Measurements from ENCODE around the gene ZBTB20. TPM values are rescaled to one million over a fixed set of nuclear protein-coding genes. Genes with fewer than 3 reads are reported as not detected.

ZBTB20 gene
- total RNA-seq, 2 donors from 2014 or later = 111 to 189 TPM

- no peaks in the 10 kb centered on the region for H3K4me1 ChIP-seq (replicated peaks)
- no peak for DNase-seq (ENCODE audit: low spot score)
- H3K27ac ChIP-seq = no peak overlapping the region
- H3K9me3 ChIP-seq = no peaks in the 10 kb centered on the region
- TF ChIP-seq POLR2A (IDR thresholded peaks at IDR 0.05) = no peak
- TF ChIP-seq, protein P1, sequence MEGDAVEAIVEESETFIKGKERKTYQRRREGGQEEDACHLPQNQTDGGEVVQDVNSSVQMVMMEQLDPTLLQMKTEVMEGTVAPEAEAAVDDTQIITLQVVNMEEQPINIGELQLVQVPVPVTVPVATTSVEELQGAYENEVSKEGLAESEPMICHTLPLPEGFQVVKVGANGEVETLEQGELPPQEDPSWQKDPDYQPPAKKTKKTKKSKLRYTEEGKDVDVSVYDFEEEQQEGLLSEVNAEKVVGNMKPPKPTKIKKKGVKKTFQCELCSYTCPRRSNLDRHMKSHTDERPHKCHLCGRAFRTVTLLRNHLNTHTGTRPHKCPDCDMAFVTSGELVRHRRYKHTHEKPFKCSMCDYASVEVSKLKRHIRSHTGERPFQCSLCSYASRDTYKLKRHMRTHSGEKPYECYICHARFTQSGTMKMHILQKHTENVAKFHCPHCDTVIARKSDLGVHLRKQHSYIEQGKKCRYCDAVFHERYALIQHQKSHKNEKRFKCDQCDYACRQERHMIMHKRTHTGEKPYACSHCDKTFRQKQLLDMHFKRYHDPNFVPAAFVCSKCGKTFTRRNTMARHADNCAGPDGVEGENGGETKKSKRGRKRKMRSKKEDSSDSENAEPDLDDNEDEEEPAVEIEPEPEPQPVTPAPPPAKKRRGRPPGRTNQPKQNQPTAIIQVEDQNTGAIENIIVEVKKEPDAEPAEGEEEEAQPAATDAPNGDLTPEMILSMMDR (IDR thresholded peaks at IDR 0.05) = no peak
- no peak for TF ChIP-seq POLR2AphosphoS5 (IDR thresholded peaks at IDR 0.05)
- no peaks in the 10 kb centered on the region for H3K27me3 ChIP-seq (replicated peaks; ENCODE audit: insufficient read depth)
- WGBS = 52% methylated on average over 1 of the region's 1 CpG
- H3K36me3 ChIP-seq = no peaks in the 10 kb centered on the region
- no peak overlapping the region for H3K4me3 ChIP-seq
- intact Hi-C loops (cut with DNase I) = loop anchor here (10.0 kb wide), 2 partner anchors 338 to 798 kb away; no protein-coding TSS in a partner anchor
These were observed 15.7 kb upstream of the ZBTB20 start for GRCh38 chr3:115162759-115163158.

- intact Hi-C loops (cut with DNase I) = loop anchor here (10.0 kb wide), 2 partner anchors 337 to 797 kb away; no protein-coding TSS in a partner anchor
- WGBS = 46% methylated on average over 1 of the region's 1 CpG
- Histone ChIP-seq H3K4me1 (replicated peaks) (no peaks in the 10 kb centered on the region), H3K27ac (no peak overlapping the region), H3K4me3 (no peak overlapping the region), H3K36me3 (no peaks in the 10 kb centered on the region), H3K9me3 (no peaks in the 10 kb centered on the region), H3K27me3 (replicated peaks; ENCODE audit: insufficient read depth) (no peaks in the 10 kb centered on the region)
- no peak for DNase-seq (ENCODE audit: low spot score)
- TF ChIP-seq, protein P1 (IDR thresholded peaks at IDR 0.05) = no peak
- TF ChIP-seq POLR2A (IDR thresholded peaks at IDR 0.05) (no peak), POLR2AphosphoS5 (IDR thresholded peaks at IDR 0.05) (no peak)
These were observed 14.8 kb upstream of the ZBTB20 start for GRCh38 chr3:115161866-115162265.

- no peak for DNase-seq (ENCODE audit: low spot score)
- TF ChIP-seq POLR2A (IDR thresholded peaks at IDR 0.05) = no peak
- TF ChIP-seq, protein P1 (IDR thresholded peaks at IDR 0.05) = no peak
- TF ChIP-seq POLR2AphosphoS5 (IDR thresholded peaks at IDR 0.05) = no peak
- H3K27me3 ChIP-seq (replicated peaks; ENCODE audit: insufficient read depth) = no peaks in the 10 kb centered on the region
- intact Hi-C loops (cut with DNase I) = loop anchor here (10.0 kb wide), 2 partner anchors 336 to 796 kb away; no protein-coding TSS in a partner anchor
- no peaks in the 10 kb centered on the region for H3K4me1 ChIP-seq (replicated peaks)
- H3K27ac ChIP-seq = no peak overlapping the region
- no peaks in the 10 kb centered on the region for H3K36me3 ChIP-seq
- 99% methylated on average over 4 of the region's 4 CpGs for WGBS
- H3K4me3 ChIP-seq = no peak overlapping the region
- H3K9me3 ChIP-seq = no peaks in the 10 kb centered on the region
These were observed 14.2 kb upstream of the ZBTB20 start for GRCh38 chr3:115161168-115161834.

GRCh38 chr3:115160295-115160694 is 13.2 kb upstream of the ZBTB20 start:
- Histone ChIP-seq H3K27me3 (replicated peaks; ENCODE audit: insufficient read depth) (no peaks in the 10 kb centered on the region), H3K9me3 (no peaks in the 10 kb centered on the region), H3K4me3 (no peak overlapping the region), H3K27ac (no peak overlapping the region), H3K36me3 (no peaks in the 10 kb centered on the region), H3K4me1 (replicated peaks) (no peaks in the 10 kb centered on the region)
- no peak for TF ChIP-seq POLR2AphosphoS5 (IDR thresholded peaks at IDR 0.05)
- TF ChIP-seq, protein P1 (IDR thresholded peaks at IDR 0.05) = no peak
- TF ChIP-seq POLR2A (IDR thresholded peaks at IDR 0.05) = no peak
- intact Hi-C loops (cut with DNase I) = loop anchor here (10.0 kb wide), 2 partner anchors 335 to 795 kb away; no protein-coding TSS in a partner anchor
- 85% methylated on average over 1 of the region's 1 CpG for WGBS
- DNase-seq (ENCODE audit: low spot score) = no peak
